SK-N-MC (cell line): Measurements from ENCODE around the gene CLP1.
"Not testable (repeated sequence)": the region's sequence is repeated elsewhere in the genome, so short reads cannot be mapped to it uniquely, and the experiment has no call there.

ENCODE experiments used
- EZH2 ChIP-seq: fragments of 200-600 bp; sonication (generic); IDR thresholded peaks from one replicate; pipeline ENCODE4 v1.6.1; 2017; ENCODE audit warnings: antibody characterized with exemption
- FOXP2 ChIP-seq: optimal IDR thresholded peaks from 2 replicates; pipeline ENCODE3; 2011; ENCODE audit warnings: mild to moderate bottlenecking, moderate library complexity; ENCODE audit not compliant: insufficient read depth; ENCODE audit errors: extremely low read length, control extremely low read depth
- POLR2AphosphoS5 ChIP-seq: IDR thresholded peaks from 2 replicates; pipeline ENCODE4 v1.6.1; 2012; ENCODE audit warnings: mild to moderate bottlenecking, low read depth, low read length, borderline replicate concordance

DNA sequence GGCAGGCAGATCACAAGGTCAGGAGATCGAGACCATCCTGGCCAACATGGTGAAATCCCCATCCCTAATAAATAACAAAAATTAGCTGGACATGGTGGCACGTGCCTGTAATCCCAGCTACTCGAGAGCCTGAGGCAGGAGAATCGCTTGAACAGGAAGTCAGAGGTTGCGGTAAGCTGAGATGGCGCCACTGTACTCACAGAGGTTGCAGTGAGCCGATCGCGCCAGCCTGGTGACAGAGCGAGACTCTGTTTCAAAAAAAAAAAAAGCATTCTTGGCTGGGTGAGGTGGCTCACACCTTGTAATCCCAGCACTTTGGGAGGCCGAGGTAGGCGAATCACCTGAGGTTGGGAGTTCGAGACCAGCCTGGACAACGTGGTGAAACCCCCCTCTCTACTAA, 5.3 kb upstream of the CLP1 start:
- not testable (repeated sequence) for TF ChIP-seq EZH2, POLR2AphosphoS5, FOXP2
